GM12864 (cell line): ENCODE measurements around the gene MPDZ.

Source experiments
- DNase-seq: peaks from one replicate; pipeline ENCODE4 v3.0.0-alpha.2; 2011; ENCODE audit warnings: low read depth
- H3K4me3 ChIP-seq: 2 replicates; pipeline ENCODE4 v1.5.1; 2011; ENCODE audit warnings: mild to moderate bottlenecking, low read depth, low read length, control low read depth
- TF ChIP-seq, protein P1 (sequence below): IDR thresholded peaks from 2 replicates; pipeline ENCODE4 v1.5.1; 2011; ENCODE audit warnings: low read depth, mild to moderate bottlenecking, moderate library complexity, low read length, control low read depth, inconsistent platforms; ENCODE audit errors: missing control alignments

MPDZ gene

DNA sequence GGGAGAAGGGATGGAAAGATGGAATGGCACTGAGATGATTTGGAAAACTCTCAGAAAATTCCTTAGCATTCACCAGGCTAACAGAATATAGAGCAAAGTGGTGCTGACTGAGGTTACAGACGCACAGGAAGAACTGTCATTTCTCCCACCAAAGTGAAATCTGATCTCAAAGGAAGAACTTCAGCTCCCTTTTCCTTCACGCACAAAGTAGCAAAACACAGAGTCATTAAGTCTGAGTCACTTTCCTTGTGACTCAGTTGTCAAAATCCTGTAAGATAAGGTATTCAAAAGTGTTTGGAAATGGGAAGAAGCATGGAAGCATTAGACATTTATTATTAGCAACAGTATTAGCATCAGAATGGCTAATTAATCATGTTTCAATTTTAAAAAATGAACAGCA, 11.7 kb downstream of the MPDZ start:
- H3K4me3 ChIP-seq, result no peak overlapping the region
- DNase-seq, result no peak
- TF ChIP-seq, protein P1, sequence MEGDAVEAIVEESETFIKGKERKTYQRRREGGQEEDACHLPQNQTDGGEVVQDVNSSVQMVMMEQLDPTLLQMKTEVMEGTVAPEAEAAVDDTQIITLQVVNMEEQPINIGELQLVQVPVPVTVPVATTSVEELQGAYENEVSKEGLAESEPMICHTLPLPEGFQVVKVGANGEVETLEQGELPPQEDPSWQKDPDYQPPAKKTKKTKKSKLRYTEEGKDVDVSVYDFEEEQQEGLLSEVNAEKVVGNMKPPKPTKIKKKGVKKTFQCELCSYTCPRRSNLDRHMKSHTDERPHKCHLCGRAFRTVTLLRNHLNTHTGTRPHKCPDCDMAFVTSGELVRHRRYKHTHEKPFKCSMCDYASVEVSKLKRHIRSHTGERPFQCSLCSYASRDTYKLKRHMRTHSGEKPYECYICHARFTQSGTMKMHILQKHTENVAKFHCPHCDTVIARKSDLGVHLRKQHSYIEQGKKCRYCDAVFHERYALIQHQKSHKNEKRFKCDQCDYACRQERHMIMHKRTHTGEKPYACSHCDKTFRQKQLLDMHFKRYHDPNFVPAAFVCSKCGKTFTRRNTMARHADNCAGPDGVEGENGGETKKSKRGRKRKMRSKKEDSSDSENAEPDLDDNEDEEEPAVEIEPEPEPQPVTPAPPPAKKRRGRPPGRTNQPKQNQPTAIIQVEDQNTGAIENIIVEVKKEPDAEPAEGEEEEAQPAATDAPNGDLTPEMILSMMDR, result no peak

DNA sequence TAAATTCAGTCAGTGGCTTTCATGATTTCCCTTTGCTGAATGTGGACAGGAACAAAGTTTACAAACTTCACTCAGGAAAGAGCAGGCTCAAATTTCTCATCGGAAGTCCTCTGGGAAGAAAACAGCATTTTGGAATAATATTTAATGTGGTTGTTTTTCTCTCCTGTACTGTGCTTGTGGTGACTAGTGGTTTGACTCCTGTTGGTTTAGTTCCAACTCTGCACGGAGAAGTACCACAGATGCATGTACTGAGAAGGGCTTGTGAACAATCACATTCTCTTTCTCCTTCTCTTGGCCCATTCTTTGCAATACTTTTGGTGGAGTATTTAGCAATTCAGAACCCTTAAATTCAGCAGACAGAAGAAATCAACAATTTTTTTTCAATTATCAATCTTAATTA, 13.3 kb downstream of the MPDZ start:
- DNase-seq, result no peak
- TF ChIP-seq, protein P1, result no peak
- no peak overlapping the region for H3K4me3 ChIP-seq

DNA sequence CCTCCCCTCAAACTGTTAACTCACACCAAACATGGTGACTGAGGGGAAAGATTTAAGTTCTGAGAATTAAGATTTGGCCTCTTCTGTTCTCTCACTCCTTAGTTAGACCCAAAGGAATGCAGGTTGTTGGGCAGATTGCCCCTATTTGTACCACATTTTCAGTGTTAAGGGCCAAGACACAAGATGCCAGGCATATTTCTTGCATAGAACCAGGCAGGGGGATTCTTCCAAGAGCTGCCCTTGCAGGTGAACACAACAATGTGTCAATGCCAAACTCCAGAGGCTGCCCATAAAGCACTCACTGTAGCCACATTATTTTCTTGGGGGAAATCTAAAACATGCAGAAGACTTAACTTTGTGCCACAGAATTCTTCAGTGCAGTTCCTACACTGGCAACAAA, 14.7 kb downstream of the MPDZ start:
- DNase-seq, result no peak
- no peak overlapping the region for H3K4me3 ChIP-seq
- TF ChIP-seq, protein P1, result no peak

DNA sequence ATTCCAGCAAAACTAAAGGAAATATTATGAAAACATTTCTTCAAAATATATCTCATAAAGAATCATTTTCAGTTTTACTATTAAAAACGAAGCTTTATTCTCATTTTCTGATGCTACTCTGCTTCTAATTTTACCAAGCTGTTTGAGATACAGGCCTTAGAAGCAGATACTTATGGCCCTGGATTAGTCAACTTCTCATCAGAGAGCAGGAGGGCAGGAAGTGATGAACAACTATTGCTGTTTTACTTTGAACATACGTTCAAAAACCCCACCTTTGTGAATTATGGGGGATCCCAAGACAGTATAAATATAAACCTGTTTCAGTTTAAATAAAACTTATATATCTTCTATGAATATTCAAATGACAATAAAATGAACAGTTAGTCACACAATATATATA, 16.0 kb downstream of the MPDZ start:
- TF ChIP-seq, protein P1, result no peak
- DNase-seq, result no peak
- no peak overlapping the region for H3K4me3 ChIP-seq

DNA sequence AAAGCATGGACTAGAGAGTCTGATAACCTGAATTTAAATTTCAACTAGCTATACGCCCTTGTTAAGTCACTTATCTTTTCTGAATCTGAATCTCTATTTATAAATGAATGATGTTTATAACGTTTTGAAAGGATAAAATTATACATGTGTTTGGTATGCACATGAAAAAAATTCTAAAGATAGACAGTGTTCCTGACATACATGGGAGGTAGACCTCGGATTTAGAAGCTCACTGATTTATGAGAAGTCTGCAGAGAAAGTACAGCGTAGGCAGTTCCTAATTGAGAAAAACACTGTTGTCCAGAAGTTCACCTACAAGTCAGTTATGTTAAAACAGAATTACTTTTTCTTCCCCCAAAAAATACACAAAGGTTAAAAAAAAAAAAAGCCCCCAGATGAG, 26.6 kb downstream of the MPDZ start:
- TF ChIP-seq, protein P1, result no peak
- no peak overlapping the region for H3K4me3 ChIP-seq
- DNase-seq, result no peak

DNA sequence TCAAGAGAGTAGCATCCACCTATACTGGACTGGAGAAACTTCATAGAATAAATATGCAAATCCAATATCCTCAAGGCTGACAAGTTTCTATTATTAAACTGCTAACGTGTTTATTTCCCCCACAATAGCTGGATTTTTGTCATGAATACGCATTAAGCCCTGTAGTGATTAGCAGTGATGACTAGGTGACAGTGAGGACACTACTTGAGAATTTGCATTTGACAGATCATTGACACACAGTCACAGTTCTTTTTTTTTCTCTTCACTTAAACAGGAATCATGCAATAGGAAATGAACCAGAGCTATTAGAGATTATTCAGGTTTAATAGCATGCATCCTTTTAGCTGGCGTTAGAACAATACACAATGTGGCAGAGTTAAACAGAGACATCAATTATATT, 35.3 kb downstream of the MPDZ start:
- no peak for DNase-seq
- TF ChIP-seq, protein P1, result no peak

DNA sequence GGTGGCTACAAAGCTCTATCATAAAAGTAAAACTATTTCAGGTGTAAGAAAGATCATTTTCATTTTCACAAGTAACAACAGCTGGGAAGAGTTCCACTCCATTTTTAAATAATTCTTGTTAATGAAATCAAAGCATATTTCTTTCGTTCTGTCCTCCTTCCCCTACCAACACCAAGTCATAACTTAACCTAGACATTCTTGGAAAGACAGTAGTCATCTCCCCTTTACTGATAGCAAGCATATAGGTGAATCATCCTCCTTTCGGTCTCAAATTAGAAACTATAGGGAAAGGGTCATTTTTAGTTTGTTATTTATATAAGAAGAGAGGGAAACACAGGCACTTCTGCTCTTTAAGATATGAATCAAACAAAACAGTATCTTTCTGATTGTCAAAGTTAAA, 38.2 kb downstream of the MPDZ start:
- no peak for DNase-seq
- TF ChIP-seq, protein P1, result no peak
- no peak overlapping the region for H3K4me3 ChIP-seq

More for the DNA sequence above, 35.3 kb downstream of the MPDZ start:
- H3K4me3 ChIP-seq, result no peak overlapping the region
